GM18858 (cell line): Measurements from ENCODE around the gene MCM3AP.
A peak's percentile ranks its signal among the peaks of the same experiment; 100 is the strongest.
"Not testable (repeated sequence)": the region's sequence is repeated elsewhere in the genome, so short reads cannot be mapped to it uniquely, and the experiment has no call there.

Experiments used
- ATAC-seq: cut with Tn5 transposase; IDR thresholded peaks from one replicate; pipeline ENCODE4 v1.9.1; 2021; ENCODE audit not compliant: unreplicated experiment

The MCM3AP gene

DNA sequence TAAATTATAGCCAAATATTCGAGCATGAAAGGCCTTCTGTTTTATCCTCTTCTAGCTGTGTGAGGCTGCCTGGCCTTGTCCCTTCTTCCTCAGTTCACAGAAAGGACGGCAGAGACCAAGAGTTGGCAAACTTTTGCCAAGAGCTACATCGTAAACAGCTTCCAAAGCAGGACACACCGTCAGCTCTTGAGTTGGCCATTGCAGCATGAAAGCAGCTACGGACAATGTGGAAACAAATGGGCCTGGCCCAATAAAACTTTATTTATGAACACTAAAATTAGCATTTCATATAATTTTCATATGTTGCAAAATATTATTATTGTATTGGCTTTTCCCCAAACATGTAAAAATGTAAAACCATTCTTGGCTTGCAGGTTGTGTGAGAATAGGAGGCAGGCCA lies 27.5 kb upstream of the MCM3AP start:
- no peak for ATAC-seq

DNA sequence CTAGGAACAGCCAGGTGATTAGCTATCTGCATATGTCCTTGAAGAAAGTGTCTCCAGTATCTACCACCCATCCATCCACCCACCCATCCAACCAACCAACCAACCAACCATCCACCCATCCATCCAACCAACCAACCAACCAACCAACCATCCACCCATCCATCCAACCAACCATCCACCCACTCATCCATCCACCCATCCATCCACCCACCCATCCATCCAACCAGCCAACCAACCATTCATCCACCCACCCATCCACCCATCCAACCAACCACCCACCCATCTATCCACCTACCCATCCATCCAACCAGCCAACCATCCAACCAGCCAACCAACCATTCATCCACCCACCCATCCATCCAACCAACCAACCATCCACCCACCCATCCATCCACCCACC lies 26.2 kb upstream of the MCM3AP start:
- no peak for ATAC-seq

DNA sequence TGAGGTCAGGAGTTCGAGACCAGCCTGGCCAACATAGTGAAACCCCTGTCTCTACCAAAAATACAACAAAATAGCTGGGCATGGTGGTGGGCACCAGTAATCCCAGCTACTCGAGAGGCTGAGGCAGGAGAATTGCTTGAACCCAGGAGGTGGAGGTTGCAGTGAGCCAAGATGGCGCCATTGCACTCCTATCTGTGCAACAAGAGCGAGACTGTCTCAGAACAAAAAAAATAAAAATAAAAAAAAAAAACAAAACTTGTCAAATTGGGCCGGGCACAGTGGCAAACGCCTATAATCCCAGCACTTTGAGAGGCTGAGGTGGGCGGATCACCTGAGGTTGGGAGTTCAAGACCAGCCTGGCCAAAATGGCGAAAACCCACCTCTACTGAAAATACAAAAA lies 24.8 kb upstream of the MCM3AP start:
- ATAC-seq: not testable (repeated sequence)

DNA sequence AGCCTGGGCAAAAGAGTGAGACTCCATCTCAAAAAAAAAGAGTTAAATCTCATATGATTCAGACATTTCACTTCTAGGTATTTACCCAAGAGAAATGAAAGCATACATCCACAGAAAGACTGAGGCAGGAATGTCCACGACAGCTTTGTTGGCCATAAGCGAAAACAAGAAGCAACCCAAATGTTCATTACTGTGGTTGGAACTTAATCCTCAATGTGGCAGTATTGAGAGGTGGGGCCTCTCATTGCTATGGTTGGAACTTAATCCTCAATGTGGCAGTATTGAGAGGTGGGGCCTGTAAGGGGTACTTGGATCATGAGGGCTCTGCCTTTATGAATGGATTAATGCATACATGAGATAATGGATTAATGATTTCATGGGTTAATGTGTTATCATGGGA lies 23.0 kb upstream of the MCM3AP start:
- no peak for ATAC-seq

DNA sequence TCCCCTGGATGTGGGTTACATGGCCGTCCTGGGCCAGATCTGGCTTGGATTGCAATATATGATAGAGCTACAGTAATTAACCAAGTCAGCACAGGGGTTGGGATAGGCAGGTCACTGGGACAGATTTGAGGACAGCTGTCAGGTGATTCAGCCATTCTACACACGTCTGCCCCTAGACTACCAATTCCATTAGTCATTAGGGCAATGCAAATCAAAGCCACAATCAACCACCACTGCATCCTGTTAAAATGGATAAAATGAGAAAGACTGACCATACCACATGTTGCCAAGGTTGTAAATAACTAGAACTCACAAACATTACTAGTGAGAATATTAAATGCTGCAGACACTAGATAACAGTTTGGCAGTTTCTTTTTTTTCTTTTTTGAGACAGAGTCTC lies 22.2 kb upstream of the MCM3AP start:
- ATAC-seq: no peak

DNA sequence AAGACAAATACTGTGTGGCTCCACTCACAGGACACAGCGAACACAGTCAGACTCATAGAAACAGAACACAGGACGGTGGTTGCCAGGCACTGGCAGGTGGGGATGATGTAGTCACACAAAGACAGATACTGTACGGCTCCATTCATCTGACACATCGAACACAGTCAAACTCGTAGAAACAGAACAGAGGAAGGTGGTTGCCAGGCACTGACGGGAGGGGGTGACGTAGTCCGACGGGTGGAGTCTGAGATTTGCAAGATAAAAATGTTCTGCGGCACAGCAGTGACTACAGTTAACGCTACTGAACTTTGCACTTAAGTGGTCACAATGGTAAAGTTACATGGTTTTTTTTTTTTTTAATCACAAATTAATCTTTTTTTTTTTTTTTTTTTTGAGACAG lies 19.5 kb upstream of the MCM3AP start:
- ATAC-seq: no peak

DNA sequence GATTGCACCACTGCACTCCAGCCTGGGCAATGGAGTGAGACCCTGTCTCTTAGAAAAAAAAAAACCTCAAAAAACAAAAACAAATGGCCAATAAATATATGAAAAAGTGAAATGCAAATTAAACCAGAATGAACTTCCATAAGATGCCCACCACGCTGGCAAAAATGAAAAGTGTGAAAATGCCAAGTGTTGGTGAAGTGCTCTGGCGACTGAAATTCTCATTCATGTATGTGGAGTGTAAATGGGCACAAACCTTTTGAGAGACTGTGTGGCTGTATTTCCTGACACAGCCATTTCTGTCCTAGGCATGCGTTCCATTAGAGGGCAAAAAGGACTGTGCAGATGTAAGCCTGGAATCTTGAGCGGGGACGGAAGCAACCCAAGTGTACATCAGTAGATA lies 19.0 kb upstream of the MCM3AP start:
- no peak for ATAC-seq

DNA sequence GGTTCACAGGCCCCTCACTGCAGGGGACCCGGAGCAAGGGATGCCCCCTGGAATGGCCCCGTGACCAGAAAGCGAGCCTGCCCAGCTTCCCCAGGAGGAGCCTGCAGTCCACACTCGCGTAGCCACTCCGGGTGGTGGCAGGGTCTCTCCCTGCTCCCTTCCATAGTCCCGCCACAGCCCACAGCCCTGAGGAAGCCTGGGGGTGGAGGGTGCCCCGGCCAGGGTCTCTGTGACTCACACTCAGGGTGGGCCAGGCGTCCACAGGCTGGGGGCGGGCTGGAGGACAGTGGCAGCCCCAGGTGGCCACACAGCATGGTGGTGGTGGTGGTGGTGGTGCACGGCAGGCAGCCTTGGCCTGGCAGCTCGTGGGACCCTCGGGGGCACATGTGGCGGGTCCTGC lies 16.3 kb upstream of the MCM3AP start:
- ATAC-seq: no peak

DNA sequence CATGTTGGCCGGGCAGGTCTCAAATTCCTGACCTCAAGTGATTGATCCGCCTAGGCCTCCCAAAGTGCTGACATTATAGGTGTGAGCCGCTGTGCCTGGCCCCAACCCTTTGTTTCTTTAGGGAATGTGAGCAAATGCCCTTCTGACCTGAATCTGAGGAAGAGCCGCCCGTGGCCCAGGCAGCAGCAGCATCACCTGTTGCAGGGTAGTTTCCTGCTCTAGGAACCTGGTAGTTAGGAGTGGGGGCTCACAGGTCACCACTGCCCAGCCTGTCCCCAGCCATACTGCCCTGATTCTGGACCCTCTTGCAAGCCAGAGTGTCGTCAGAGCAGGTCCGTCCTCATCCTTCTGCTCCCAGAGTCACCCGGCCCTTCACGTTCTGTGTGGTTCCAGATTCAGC lies 13.8 kb upstream of the MCM3AP start:
- no peak for ATAC-seq

DNA sequence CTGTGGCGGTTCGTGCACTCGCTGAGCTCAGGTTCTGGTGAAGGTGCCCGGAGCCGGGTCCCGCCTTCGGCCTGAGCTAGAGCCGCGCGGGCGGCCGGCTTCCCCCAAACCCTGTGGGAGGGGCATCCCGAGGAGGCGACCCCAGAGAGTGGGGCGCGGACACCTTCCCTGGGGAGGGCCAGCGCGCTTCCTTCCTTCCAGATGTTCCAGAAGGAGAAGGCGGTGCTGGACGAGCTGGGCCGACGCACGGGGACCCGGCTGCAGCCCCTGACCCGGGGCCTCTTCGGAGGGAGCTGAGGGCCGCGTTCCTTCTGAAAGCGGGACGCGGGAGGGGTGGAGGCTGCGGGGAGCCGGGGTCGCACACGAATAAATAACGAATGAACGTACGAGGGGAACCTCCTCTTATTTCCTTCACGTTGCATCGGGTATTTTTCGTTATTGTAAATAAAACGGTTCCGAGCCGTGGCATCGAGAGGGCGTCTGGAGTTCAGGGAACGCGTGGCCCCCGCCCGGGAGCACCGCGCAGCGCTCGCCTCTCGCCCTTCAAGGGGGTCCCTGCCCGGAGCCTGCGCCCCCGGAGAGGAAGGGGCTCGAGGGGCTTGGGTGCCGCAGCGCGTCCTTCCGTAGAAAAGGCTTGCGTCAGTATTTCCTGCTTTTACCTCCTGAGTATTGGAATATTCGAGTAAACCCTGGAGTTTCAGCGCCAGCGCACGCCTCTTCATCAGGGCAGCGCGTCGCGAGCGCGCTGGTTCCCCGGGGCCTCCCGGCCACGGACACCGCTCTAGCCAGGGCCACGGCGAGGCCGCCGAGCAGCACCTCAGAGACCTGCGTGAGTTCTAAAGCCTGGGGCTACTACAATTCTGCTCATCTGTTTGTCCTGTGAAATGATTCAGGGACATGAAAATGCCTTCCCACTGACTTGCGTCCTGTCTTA lies 12.2 kb upstream of the MCM3AP start:
- no peak for ATAC-seq

DNA sequence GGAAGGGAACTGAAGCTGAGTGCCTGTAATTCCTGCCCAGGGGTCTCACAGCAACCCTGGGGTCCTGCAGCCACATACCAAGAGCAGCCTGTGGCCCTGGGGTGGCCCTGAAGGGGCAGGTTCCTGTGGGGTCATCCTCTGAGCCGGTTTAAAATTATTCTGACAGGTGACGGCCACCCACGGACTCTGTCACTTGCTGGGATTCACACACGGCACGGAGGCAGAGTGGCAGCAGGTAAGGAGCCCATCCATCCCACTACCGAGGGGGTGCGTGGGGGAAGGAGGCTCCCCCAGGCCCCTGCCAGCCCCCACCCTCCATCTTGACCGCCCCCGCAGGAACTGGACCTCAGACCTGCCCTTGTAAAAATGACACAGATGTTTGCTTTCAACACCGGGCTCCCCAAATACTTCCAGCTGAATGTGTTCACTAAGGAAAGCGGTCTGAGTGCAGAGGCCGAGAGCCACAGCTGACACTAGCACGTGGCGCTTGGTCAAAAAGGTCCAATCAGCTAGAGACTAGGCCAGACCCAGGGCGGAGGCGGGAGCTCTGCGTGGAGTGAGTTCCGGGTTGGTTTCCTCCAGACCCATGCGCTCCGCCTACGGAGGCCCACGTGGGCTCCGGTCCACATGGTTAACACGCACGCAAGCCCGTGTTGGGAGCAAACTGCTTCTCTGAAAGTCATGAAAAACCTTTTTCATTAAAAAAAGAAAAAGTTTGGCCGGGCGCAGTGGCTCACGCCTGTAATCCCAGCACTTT lies 10.8 kb upstream of the MCM3AP start:
- no peak for ATAC-seq

DNA sequence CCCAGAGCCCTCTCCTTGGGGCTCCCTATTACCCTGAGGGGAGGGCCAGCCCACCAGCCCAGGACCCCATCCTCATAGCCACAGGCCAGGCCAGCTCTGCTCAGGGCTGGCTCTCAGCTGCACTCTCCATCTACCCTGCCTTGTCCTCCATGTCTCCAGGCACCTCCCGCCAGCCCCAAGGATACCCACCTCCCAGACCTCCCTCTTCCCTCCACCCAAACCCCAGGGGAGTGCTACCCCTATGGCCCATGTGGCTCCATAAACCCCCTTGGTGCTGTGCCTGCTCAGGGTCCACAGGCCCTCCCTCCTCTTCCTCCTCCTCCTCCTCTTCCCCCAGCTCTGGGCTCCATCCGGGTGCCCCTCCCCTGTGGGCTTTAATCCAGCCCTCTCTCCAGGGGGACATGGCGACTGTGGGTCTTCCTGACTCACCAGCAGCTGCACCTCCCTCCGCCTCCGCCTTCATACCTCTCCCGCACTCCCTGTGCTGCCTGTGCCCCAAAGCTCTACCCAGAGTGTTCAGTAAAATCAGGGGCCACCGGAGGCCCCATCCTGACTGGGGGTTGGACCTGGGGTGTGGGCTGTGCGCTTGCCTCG lies 9.9 kb upstream of the MCM3AP start:
- no peak for ATAC-seq

DNA sequence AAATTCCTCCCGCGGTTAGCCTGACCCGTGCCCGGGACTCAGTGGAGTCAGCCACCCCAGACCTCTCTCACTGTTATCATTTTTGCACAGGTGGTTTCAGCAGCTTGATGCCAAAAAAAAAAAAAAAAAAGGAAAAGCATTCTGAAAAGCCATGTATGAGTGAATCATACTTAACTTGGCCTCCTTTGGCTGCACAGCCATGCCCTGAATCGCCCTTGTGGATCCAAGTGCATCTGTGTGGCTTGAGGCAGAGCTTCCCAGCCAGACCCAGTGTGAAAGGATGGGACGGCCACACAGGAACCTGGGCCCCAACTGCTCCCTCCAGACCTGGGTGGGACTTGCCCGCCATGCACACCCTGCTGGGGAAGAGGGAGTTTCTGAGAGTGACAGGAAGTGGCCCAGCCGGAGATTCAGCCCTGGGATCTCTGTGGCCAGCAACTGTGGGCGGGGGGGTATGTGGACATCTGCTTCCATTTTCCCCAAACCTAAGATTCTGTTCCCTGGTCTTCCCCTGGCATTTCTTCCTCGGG lies 9.3 kb upstream of the MCM3AP start:
- no peak for ATAC-seq

DNA sequence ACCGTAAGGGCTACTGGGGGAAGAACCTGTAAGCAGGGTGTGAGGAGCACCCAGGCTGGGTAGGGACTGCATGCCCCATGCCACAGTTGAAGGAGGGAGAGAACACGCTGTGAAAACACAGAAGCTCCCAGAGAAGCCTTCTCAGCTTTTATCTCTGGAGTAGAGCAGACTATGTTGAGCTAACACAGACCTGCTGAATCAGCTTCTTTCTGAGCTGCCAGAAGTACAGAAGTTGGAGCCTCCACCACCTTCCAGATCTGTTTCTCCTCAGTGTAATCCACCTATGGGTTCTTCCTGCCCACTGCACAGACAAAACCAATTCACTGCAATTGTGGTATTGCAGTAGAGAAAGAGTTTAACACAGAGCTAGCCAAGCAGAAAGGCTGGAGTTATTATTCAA lies 6.2 kb upstream of the MCM3AP start:
- ATAC-seq: no peak

DNA sequence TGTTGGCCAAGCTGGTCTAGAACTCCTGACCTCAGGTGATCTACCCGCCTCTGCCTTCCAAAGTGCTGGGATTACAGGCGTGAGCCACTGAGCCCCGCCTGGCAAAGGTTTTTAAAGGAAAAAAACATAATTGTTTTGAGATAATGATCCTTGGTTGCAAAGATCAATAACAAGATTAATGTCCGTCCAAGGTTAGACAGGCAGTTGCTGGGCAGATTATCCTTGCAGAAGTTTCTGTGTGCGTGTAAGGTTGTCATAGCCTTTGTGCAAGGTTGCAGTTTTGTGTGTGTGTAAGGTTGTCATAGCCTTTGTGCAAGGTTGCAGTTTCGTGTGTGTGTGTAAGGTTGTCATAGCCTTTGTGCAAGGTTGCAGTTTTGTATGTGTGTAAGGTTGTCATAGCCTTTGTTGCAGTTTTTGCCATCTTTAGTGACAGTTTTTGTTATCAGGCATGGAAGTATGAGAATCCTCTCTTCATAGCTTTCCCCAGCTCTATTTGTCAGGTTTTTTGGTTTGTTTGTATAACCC lies 4.3 kb upstream of the MCM3AP start:
- no peak for ATAC-seq

DNA sequence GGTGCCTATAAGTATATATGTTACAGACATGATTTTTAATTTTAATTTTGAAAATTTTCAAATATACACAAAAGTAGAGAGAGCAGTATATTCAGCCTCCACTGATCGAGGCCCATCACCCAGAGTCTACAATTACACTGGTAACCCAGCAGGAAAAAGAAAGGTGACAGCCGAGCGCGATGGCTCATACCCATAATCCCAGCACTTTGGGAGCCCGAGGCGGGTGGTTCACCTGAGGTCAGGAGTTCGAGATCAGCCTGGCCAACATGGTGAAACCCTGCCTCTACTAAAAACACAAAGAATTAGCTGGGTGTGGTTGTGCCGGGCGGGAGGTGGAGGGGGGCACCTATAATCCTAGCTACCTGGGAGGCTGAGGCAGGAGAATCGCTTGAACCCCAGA lies 2.1 kb upstream of the MCM3AP start:
- ATAC-seq: no peak

DNA sequence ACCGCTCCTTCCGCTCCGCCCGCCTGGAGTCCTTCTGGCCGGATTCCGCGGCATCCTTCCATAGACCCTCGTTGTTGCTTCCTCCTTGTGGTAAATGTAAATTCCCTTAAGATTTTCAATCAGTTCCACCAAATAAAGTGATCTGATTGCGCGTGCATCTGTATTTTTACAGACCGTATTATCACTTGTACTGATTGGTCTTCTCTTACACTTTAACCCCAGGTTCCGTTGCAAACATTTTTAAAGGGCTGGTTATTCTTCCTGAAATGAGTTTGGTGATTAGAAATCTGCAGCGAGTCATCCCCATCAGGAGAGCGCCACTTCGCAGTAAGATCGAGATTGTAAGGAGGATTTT lies 1.2 kb upstream of the MCM3AP start:
- peak; percentile 22 for ATAC-seq

DNA sequence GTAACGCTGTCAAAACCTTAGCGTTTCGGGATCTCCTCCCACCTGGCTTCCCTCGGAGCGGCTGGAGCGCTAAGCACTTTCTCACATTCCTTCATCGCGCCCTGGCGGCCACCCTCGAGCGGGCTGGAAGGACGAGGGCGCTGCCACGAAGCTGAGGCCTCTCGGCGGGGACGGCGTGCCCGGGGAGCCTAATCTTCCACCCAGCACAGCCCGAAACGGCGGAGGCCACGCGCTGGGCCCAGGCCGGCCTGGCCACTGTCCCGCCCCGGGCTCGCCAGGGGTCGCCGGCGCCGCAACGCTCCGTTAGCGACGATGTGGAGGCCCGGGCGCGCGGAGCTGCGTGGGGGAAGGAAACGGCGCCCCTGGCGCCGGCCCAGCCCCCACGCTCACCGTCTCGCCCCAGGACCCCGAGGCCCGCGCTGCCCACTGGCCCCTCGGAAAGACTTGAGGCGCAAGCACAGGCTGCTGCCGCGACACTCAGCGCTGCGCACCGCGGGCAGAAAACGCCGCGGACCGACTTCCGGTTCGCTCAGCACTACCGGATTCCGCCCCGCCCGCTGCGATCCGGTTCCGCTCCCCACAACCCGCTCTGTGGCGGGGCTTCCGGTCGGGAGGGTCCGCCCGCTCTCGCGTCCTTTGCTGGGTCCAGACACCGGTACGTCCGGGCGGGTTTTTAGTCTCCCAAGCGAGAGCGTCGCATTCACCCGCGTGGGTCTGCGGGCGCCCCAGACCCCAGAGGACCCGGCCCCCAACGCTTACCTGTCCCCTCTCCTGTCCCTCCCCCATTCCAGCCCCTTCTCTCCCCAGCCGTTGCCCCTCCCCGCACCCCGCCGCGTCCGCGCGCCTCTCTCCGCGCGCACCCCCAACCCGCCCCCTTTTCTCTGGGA lies 593 bp upstream of the MCM3AP start, which contains the start of gene YBEY:
TSS of gene YBEY (plus strand) at position 582 of the 887 bp plus-strand sequence. CDS start 572 bp downstream, outside the sequence.
- peak; percentile 62 for ATAC-seq

DNA sequence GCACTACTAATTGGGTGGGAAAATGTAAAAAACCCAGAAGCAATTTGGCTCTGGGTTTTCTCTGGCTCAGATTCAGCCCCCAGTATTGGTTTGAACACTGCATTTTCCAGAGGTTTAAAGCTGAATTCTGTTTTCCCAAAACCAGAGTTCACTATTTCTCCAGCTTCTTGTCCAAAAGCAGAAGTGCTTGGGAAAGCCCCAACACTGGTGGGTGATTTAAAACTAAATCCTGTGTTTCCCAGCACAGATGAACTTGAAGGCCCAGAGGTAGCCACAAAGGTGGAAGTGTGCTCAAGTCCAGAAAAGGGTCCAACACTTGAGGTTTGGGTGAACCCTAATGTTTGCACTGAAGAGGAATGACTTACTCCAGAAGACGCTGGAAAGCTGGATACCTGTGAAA lies 678 bp downstream of the MCM3AP start:
- no peak for ATAC-seq

DNA sequence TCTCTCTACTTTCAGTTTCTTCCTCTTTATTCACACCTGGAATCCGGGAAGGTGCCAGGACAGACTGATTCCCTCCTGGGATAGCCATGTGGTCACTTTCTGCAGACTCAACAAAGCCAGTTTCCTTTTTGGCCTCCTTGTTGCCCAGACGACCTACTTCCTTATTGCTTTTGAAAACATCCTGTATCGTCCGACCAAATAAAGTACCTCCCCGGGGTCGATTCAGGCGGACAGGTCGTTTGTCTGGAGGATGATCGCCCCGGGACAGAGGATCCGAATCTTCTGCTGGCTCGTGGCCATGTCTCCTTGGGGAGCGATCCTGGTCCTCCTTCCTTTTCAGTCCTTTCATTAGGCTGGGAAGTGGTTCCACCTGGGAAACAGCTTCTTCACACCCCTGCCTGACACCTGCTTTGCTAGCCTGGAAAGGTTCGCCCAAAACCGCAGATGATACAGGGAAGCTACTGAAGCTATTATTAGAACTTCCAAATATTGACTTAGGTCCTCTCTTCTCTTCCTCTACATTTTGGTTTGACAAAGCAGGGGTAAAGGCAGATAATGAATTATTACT lies 1.2 kb downstream of the MCM3AP start:
- ATAC-seq: no peak
